HG03045 (cell line): ENCODE data around the gene ZNF726.
"Not testable (repeated sequence)": the region's sequence is repeated elsewhere in the genome, so short reads cannot be mapped to it uniquely, and the experiment has no call there.

ENCODE experiments used
- ATAC-seq: cut with Tn5 transposase; IDR thresholded peaks from one replicate; pipeline ENCODE4 v1.9.1; 2021; ENCODE audit warnings: mild to moderate bottlenecking, moderate library complexity; ENCODE audit not compliant: unreplicated experiment

ZNF726 gene

DNA sequence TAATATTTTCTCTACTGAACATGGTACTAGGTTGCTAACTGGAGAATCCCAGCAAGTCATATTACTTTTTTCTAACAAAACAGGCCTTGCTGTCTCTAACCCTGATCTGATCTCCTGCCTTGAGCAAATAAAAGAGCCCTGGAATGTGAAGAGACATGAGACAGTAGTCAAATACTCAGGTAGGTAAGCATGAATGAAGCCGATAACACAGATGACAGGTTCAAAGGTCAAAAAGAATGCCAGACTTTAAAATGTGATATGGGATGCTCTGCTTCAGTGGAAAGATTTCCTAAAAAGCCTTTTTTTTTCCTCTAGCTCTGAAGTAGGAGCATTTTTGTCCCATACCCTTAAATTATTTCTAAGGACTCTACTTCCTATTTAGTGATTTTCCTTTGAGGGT is 28.7 kb downstream of the ZNF726 start:
- no peak for ATAC-seq

DNA sequence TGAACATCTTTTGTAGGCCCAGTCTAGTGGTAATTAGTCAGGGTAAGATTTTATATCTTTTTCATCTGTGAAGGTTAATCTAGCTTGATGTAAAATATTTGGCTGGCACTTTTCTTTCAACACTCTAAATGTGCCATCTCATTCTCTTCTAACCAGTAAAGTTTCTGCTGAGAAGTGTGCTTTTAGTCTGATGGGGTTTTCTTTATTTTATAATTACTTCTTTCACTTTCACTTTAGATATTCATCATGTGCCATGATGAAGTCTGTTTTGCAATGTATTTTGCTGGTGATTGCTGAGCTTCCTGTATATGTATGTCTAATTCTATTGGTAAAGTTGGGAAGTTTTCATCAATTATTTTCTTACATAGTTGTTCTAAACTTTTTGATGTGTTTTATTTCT is 31.9 kb downstream of the ZNF726 start:
- no peak for ATAC-seq

DNA sequence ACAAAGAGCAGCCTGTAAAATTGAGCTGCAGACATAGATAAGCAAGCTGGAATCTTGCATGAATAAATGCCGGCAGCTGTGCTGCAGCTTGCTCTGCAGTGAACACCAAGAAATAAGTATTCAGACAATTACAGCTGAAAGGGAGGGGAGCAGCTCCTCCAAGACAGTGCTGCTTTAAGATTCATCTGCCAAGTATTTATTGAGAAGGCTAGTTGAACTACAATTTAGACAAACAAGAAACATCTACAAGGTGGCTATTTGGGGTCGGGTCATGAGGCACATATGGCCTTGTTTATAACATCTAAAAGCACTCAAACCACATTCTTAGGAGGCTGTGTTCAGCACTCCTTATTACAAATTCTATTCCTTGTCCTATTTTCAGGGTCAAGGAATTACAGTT is 34.9 kb downstream of the ZNF726 start:
- ATAC-seq: no peak

DNA sequence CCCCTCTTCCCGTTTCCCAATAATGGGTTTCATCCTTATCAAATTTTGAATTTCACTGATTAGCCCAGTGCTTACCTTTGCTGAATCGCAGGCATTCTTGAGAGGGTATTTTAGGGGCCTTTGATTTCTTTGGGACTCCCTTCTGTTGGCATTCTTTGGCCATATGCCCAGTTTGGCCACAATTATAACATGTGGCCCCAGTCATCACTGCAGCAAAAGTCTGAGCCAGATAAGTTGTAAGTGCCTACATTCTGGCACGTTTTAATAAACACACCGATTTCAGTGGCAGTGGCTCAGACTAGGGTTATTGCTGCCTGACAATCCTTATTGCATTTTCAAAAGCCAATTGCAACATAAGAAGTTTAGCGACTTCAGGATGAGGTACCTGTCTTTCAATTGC is 41.4 kb downstream of the ZNF726 start:
- ATAC-seq: no peak

DNA sequence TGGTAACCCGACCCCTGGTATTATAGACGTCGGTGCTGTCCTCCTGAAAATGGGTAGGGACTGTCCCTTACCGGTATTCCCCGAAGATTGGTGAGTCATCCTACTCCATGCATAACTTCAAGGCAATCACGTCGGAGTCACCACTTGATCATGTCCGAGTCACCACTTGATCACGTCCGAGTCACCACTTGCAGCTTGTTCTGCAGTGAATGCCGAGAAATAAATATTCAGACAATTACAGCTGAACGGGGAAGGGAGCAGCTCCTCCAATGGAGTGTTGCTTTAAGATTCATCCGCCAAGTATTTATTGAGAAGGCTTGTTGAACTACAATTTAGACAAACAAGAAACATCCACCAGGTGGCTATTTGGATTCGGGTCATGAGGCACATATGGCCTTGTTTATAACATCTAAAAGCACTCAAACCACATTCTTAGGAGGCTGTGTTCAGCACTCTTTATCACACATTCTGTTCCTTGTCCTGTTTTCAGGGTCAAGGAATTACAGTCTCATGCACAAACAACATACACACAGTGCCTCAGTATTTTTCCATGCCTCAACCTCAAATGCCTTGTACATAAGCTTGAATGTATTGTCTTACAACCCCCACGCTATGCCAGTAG is 43.1 kb downstream of the ZNF726 start:
- ATAC-seq: no peak

DNA sequence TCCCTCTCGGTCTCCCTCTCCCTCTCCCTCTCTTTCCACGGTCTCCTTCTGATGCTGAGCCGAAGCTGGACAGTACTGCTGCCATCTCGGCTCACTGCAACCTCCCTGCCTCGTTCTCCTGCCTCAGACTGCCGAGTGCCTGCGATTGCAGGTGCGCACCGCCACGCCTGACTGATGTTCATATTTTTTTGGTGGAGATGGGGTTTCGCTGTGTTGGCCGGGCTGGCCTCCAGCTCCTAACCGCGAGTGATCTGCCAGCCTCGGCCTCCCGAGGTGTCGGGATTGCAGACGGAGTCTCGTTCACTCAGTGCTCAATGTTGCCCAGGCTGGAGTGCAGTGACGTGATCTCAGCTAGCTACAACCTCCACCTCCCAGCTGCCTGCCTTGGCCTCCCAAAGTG is 48.7 kb downstream of the ZNF726 start:
- not testable (repeated sequence) for ATAC-seq

DNA sequence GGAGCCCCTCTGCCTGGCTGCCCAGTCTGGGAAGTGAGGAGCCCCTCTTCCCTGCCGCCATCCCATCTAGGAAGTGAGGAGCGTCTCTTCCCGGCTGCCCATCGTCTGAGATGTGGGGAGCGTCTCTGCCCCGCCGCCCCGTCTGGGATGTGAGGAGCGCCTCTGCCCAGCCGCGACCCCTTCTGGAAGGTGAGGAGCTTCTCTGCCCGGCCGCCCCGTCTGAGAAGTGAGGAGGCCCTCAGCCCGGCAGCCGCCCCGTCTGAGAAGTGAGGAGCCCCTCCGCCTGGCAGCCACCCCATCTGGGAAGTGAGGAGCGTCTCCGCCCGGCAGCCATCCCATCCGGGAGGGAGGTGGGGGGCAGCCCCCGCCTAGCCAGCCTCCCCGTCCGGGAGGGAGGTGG is 49.2 kb downstream of the ZNF726 start:
- not testable (repeated sequence) for ATAC-seq

DNA sequence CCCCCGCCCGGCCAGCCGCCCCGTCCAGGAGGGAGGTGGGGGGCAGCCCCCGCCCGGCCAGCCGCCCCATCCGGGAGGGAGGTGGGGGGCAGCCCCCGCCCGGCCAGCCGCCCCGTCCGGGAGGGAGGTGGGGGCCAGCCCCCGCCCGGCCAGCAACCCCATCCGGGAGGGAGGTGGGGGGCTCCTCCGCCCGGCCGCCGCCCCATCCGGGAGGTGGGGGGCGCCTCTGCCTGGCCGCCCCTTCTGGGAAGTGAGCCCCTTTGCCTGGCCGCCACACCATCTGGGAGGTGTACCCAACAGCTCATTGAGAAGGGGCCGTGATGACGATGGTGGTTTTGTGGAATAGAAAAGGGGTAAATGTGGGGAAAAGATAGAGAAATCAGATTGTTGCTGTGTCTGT is 49.6 kb downstream of the ZNF726 start:
- ATAC-seq: not testable (repeated sequence)

DNA sequence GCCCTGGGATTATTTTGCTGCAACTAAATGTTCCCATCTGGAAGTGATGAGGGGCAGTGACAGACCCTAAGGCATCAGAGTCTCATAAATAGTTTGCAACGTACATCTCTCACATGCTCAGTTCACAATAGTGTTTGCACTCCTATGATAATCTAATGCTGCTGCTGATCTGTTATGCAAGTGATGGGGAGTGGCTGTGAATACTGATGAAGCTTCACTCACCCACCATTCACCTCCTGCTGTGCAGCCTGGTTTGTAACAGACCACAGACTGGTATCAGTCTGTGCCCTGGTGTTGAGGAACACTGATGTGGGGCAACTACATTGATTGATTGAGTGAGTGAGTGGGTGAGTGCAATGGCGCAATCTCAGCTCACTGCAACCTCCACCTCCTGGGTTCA is 54.9 kb downstream of the ZNF726 start:
- ATAC-seq: no peak

- no peak for ATAC-seq
Measured at GRCh38 chr19:23971598-23971997, 56.9 kb downstream of the ZNF726 start.

- ATAC-seq: no peak
Measured at GRCh38 chr19:23972161-23972560, 57.5 kb downstream of the ZNF726 start.

DNA sequence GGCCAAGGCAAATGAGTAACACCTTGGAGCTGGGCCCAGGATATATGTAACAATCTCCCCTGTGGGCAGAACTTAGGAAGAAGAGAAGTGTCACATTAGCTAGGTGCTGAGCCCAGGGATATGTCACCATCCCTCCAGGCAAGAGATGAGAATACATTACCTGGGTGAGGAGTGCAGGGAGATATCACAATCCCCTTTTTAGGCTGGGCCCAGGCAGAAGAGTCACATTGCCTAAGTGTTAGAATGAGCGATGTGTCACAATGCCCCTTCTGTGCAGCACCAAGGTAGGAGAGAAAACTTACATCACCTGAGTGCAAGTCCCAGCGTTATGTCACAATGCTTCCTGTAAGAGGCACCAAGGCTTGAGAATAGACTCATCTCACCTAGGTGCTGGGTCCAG is 60.3 kb downstream of the ZNF726 start:
- no peak for ATAC-seq

GRCh38 chr19:23976631-23977030 is 61.9 kb downstream of the ZNF726 start:
- not testable (repeated sequence) for ATAC-seq

- ATAC-seq: not testable (repeated sequence)
Measured at GRCh38 chr19:23977256-23977655, 62.6 kb downstream of the ZNF726 start.

GRCh38 chr19:23978068-23978467 is 63.4 kb downstream of the ZNF726 start:
- ATAC-seq: no peak

DNA sequence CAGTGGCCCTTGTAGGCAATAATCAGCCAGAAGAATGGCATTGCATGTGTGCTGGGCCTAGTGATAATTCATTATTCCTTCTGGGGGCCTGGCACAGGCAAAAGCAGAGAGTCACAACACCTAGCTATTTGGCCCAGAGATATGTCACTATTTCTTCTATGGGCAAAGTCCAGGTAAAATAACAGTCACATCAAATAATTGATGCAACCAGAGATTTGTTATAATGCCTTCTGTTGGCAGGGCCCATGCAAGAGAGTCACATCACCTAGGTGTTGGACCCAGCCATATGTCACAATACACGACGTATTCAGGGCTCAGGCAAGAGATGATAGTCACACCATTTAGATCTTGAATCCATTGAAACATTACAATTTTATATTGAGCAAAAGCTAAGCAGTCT is 66.1 kb downstream of the ZNF726 start:
- ATAC-seq: no peak

GRCh38 chr19:23981863-23982262 is 67.2 kb downstream of the ZNF726 start:
- ATAC-seq: no peak

- no peak for ATAC-seq
Measured at GRCh38 chr19:23983406-23983805, 68.7 kb downstream of the ZNF726 start.
